ENCODE data around the gene LRRC4C. TPM values are rescaled to one million over a fixed set of nuclear protein-coding genes. Genes with fewer than 3 reads are reported as not detected.

The LRRC4C gene
- total RNA-seq, 1 experiment from 2014 or later, result 0.15 TPM

DNA sequence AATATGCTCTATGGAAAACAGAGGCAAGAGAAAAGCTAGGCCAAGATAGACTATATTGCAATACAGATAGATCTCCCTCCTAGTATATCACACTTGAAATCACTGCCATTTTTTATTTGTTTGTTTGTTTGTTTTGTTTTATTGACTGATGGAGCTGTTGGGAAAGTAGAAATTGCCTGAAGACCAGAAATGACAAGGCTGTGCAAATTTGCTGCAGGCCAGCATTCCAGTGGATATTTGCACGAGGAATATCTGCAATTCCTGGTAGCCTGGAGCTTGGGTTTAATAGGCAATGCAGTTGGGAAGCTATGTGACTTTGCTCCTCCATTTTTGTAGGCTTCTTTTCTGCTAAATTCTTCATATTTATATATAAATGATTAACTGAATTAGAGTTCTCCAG is 991.7 kb downstream of the LRRC4C start:
- ATAC-seq, result no peak
- intact Hi-C loops (cut with micrococcal nuclease; ENCODE audit: unreplicated experiment) (no loop called here), in situ Hi-C loops (cut with HindIII; ENCODE audit: low pct_unique_long_range_greater_than_20kb, low sequenced_read_pairs) (no loop called here)
- ChIA-PET CTCF (interaction anchor here (0.6 kb wide), 1 partner anchor 85 kb away, joined by 9 read pairs; no protein-coding TSS in a partner anchor), POLR2A (no interaction called here)
- H3K4me3 ChIP-seq (ENCODE audit: low read depth in 2 of 2, low read length in 2 of 2), result no peak overlapping the region
- TF ChIP-seq, protein P1, sequence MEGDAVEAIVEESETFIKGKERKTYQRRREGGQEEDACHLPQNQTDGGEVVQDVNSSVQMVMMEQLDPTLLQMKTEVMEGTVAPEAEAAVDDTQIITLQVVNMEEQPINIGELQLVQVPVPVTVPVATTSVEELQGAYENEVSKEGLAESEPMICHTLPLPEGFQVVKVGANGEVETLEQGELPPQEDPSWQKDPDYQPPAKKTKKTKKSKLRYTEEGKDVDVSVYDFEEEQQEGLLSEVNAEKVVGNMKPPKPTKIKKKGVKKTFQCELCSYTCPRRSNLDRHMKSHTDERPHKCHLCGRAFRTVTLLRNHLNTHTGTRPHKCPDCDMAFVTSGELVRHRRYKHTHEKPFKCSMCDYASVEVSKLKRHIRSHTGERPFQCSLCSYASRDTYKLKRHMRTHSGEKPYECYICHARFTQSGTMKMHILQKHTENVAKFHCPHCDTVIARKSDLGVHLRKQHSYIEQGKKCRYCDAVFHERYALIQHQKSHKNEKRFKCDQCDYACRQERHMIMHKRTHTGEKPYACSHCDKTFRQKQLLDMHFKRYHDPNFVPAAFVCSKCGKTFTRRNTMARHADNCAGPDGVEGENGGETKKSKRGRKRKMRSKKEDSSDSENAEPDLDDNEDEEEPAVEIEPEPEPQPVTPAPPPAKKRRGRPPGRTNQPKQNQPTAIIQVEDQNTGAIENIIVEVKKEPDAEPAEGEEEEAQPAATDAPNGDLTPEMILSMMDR (IDR thresholded peaks at IDR 0.05), result no peak
- TF ChIP-seq TCF7L2 (IDR thresholded peaks at IDR 0.05; ENCODE audit: low read depth, low read length) (no peak), SIN3A (IDR thresholded peaks at IDR 0.05; ENCODE audit: borderline replicate concordance, insufficient read depth, low read depth, low read length) (no peak), POLR2AphosphoS5 (IDR thresholded peaks at IDR 0.05; ENCODE audit: low read depth, low read length) (no peak)
- BruUV-seq (replicated peaks), result no TSS peak
- DNase-seq (ENCODE audit: low read depth, low spot score), result no peak
- no peaks in the 10 kb centered on the region for H3K9me3 ChIP-seq (ENCODE audit: control insufficient read depth, insufficient read depth, low read depth, low read length)
- no peaks in the 10 kb centered on the region for H3K36me3 ChIP-seq (ENCODE audit: control insufficient read depth, insufficient read depth, low read length)
- H3K27me3 ChIP-seq (ENCODE audit: control insufficient read depth, insufficient read depth, low read length), result no peaks in the 10 kb centered on the region
- no peak overlapping the region for H3K27ac ChIP-seq (ENCODE audit: low read length)
- no peaks in the 10 kb centered on the region; the same call in 1 of the 2 replicates for H3K4me1 ChIP-seq (ENCODE audit: control insufficient read depth, insufficient read depth, low read length)

DNA sequence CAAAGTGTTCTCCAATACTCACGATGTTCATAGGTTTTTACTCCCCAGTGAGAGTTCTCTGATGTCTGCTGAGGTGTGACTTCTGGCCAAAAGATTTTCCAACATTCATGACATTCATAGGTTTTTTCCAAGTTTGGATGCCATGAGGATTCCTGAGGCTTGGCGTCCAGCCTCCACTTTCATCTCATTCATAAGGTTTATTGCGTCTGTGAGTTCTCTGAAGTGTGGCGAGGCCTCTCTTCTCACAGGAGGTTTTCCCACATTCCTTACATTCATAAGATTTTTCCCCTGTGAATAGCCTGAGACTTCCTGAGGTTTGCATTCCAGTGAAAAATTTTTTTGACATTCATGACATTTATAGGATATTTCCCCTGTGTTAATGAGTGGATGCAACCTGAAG is 1014.1 kb downstream of the LRRC4C start:
- POLR2A ChIA-PET, result no interaction called here
- Histone ChIP-seq H3K4me3 (ENCODE audit: low read depth in 2 of 2, low read length in 2 of 2) (no peak overlapping the region), H3K36me3 (ENCODE audit: control insufficient read depth, insufficient read depth, low read length) (no peaks in the 10 kb centered on the region), H3K27me3 (ENCODE audit: control insufficient read depth, insufficient read depth, low read length) (no peaks in the 10 kb centered on the region), H3K27ac (ENCODE audit: low read length) (no peak overlapping the region), H3K9me3 (ENCODE audit: control insufficient read depth, insufficient read depth, low read depth, low read length) (peaks cover 21% of the 10 kb centered on the region), H3K4me1 (ENCODE audit: control insufficient read depth, insufficient read depth, low read length) (no peaks in the 10 kb centered on the region)
- in situ Hi-C loops (cut with HindIII; ENCODE audit: low pct_unique_long_range_greater_than_20kb, low sequenced_read_pairs) (no loop called here), intact Hi-C loops (cut with micrococcal nuclease; ENCODE audit: unreplicated experiment) (no loop called here)
- no TSS peak for BruUV-seq (replicated peaks)
- CTCF ChIA-PET, result no interaction called here
- ATAC-seq (no peak), DNase-seq (ENCODE audit: low read depth, low spot score) (no peak)
- TF ChIP-seq, protein P1 (IDR thresholded peaks at IDR 0.05), result no peak
- TF ChIP-seq TCF7L2 (IDR thresholded peaks at IDR 0.05; ENCODE audit: low read depth, low read length), result peak; percentile 66

DNA sequence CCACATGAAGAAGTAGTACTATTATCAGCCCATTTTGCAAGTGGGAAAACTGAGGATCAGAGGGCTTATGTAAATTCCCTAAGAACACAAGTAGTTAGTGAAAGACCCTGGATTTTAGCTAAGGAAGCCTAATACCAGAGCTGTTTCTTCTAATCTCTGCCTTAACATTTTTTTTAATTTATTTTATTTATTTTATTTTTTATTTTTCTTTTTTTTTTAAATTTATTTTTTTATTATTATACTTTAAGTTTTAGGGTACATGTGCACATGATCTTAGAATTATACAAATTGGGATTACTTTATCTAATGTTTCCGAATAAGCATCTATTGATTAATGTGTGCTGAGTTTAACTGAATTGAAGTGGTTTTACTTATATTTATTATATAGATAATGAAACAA is 1015.3 kb downstream of the LRRC4C start:
- POLR2A ChIA-PET, result no interaction called here
- ATAC-seq, result no peak

More for the DNA sequence above, 1015.3 kb downstream of the LRRC4C start:
- no peaks in the 10 kb centered on the region for H3K36me3 ChIP-seq (ENCODE audit: control insufficient read depth, insufficient read depth, low read length)
- H3K27me3 ChIP-seq (ENCODE audit: control insufficient read depth, insufficient read depth, low read length), result no peaks in the 10 kb centered on the region
- no peaks in the 10 kb centered on the region for H3K4me1 ChIP-seq (ENCODE audit: control insufficient read depth, insufficient read depth, low read length)
- intact Hi-C loops (cut with micrococcal nuclease; ENCODE audit: unreplicated experiment) (no loop called here), in situ Hi-C loops (cut with HindIII; ENCODE audit: low pct_unique_long_range_greater_than_20kb, low sequenced_read_pairs) (no loop called here)
- CTCF ChIA-PET, result no interaction called here
- DNase-seq (ENCODE audit: low read depth, low spot score), result no peak
- BruUV-seq (replicated peaks), result no TSS peak
- H3K9me3 ChIP-seq (ENCODE audit: control insufficient read depth, insufficient read depth, low read depth, low read length), result peaks cover 21% of the 10 kb centered on the region
- H3K27ac ChIP-seq (ENCODE audit: low read length), result no peak overlapping the region
- no peak for TF ChIP-seq TCF7L2 (IDR thresholded peaks at IDR 0.05; ENCODE audit: low read depth, low read length)
- TF ChIP-seq, protein P2, sequence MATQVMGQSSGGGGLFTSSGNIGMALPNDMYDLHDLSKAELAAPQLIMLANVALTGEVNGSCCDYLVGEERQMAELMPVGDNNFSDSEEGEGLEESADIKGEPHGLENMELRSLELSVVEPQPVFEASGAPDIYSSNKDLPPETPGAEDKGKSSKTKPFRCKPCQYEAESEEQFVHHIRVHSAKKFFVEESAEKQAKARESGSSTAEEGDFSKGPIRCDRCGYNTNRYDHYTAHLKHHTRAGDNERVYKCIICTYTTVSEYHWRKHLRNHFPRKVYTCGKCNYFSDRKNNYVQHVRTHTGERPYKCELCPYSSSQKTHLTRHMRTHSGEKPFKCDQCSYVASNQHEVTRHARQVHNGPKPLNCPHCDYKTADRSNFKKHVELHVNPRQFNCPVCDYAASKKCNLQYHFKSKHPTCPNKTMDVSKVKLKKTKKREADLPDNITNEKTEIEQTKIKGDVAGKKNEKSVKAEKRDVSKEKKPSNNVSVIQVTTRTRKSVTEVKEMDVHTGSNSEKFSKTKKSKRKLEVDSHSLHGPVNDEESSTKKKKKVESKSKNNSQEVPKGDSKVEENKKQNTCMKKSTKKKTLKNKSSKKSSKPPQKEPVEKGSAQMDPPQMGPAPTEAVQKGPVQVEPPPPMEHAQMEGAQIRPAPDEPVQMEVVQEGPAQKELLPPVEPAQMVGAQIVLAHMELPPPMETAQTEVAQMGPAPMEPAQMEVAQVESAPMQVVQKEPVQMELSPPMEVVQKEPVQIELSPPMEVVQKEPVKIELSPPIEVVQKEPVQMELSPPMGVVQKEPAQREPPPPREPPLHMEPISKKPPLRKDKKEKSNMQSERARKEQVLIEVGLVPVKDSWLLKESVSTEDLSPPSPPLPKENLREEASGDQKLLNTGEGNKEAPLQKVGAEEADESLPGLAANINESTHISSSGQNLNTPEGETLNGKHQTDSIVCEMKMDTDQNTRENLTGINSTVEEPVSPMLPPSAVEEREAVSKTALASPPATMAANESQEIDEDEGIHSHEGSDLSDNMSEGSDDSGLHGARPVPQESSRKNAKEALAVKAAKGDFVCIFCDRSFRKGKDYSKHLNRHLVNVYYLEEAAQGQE (IDR thresholded peaks at IDR 0.05; ENCODE audit: insufficient read depth in 1 of 2, low read depth in 2 of 2, low read length in 1 of 2), result no peak
- no peak overlapping the region for H3K4me3 ChIP-seq (ENCODE audit: low read depth in 2 of 2, low read length in 2 of 2)

Measured in Panc1 (cell line).